K562 (cell line): ENCODE results near the gene EDARADD. TPM values are rescaled to one million over a fixed set of nuclear protein-coding genes. Genes with fewer than 3 reads are reported as not detected.

Experiments used
- ATAC-seq: fragments of 200-7000 bp; cut with Tn5 transposase; 3 replicates; pipeline ENCODE4 v1.9.1; 2020; ENCODE audit warnings: moderate library complexity
- BruUV-seq: library from RNA; stranded (reverse); fragments of 400-500 nt; replicated peaks from 2 replicates; lab custom pipeline; 2021; lab: Mats Ljungman, UMichigan
- CTCF ChIA-PET: fragments of 300-600 bp; formaldehyde crosslinking; extraction: SDS; loops from one replicate; lab custom pipeline; 2021; ENCODE audit warnings: low intra/inter-chr PET ratio; lab: Yijun Ruan, JAX
- POLR2A ChIA-PET: fragments of 300-600, 350-650 bp; sonication (Branson Sonifier 250); formaldehyde crosslinking; extraction: SDS; loops from one replicate; lab custom pipeline; 2021; ENCODE audit warnings: antibody characterized with exemption, inconsistent platforms; lab: Yijun Ruan, JAX
- DNase-seq, 4 experiments: peaks; one replicate each; pipeline versions ENCODE4 v3.0.0 to v3.0.0-alpha.2; 2011 to 2018; ENCODE audit warnings: low spot score in 3 of 4, mixed read lengths in 3 of 4; ENCODE audit errors: extremely low read depth in 1 of 4
- FAIRE-seq: peaks from 2 replicates; lab custom pipeline; 2011; peaks lifted over from hg19 to GRCh38; lab: Jason Lieb, UNC
- H2AFZ ChIP-seq: 2 replicates; pipeline ENCODE4 v1.6.0; 2011; ENCODE audit warnings: low read depth, low read length, control low read depth, inconsistent platforms
- H3K27ac ChIP-seq: fragments of 200-600 bp; 3 replicates; pipeline ENCODE4 v1.8.0; 2011; ENCODE audit warnings: low read depth, mild to moderate bottlenecking, control low read depth, inconsistent platforms, low read length, moderate library complexity, mixed read lengths; ENCODE audit errors: extremely low read depth
- H3K27me3 ChIP-seq, 2 experiments: fragments of 300-600 bp in 1 of 2; 2 replicates in 1 of 2; 3 replicates in 1 of 2; pipeline versions ENCODE4 v1.6.0 to v1.8.0; 2011; ENCODE audit warnings: inconsistent platforms in 2 of 2, low read length in 2 of 2, mild to moderate bottlenecking in 1 of 2, mixed read lengths in 1 of 2, moderate library complexity in 1 of 2; ENCODE audit not compliant: control insufficient read depth in 2 of 2, insufficient read depth in 2 of 2
- H3K36me3 ChIP-seq: fragments of 300-600 bp; 3 replicates; pipeline ENCODE4 v1.8.0; 2011; ENCODE audit warnings: mild to moderate bottlenecking, low read length, inconsistent platforms; ENCODE audit not compliant: control insufficient read depth, insufficient read depth
- H3K4me1 ChIP-seq, 2 experiments: fragments of 200-600 bp in 1 of 2; replicated peaks in 1 of 2; 2 replicates in 1 of 2; 3 replicates in 1 of 2; pipeline versions ENCODE4 v1.5.1 to v1.8.0; 2011; ENCODE audit warnings: inconsistent platforms in 2 of 2, low read length in 2 of 2, mild to moderate bottlenecking in 1 of 2, mixed read lengths in 1 of 2, moderate library complexity in 1 of 2; ENCODE audit not compliant: control insufficient read depth in 2 of 2, insufficient read depth in 2 of 2
- H3K4me2 ChIP-seq: 2 replicates; pipeline ENCODE4 v1.6.1; 2011; ENCODE audit warnings: low read length, control low read depth, inconsistent platforms, mixed read lengths; ENCODE audit not compliant: insufficient read depth
- H3K4me3 ChIP-seq: fragments of 200-600 bp; sonication (generic), shearing (Covaris generic); 2 replicates; pipeline ENCODE4 v1.5.1; 2016; ENCODE audit warnings: control low read depth, inconsistent platforms
- H3K79me2 ChIP-seq: fragments of 200-600 bp; 3 replicates; pipeline ENCODE4 v1.8.0; 2011; ENCODE audit warnings: low read length, inconsistent platforms; ENCODE audit not compliant: control insufficient read depth, insufficient read depth
- H3K9ac ChIP-seq, 2 experiments: 2 replicates each; pipeline versions ENCODE4 v1.6.0 to v1.6.1; 2011; ENCODE audit warnings: low read depth in 2 of 2, low read length in 2 of 2, control low read depth in 1 of 2, inconsistent platforms in 1 of 2, mild to moderate bottlenecking in 1 of 2, mixed read lengths in 1 of 2; ENCODE audit not compliant: insufficient read depth in 1 of 2
- H3K9me1 ChIP-seq: one replicate; pipeline ENCODE4 v1.6.0; 2011; ENCODE audit warnings: inconsistent platforms, mild to moderate bottlenecking, low read length, moderate library complexity; ENCODE audit not compliant: control insufficient read depth, insufficient read depth
- H3K9me3 ChIP-seq: replicated peaks from 2 replicates; pipeline ENCODE4 v1.5.1; 2011; ENCODE audit warnings: low read depth, low read length, inconsistent platforms; ENCODE audit not compliant: control insufficient read depth, insufficient read depth
- H4K20me1 ChIP-seq: replicated peaks from 2 replicates; pipeline ENCODE4 v1.6.1; 2011; ENCODE audit warnings: low read length, inconsistent platforms, mixed read lengths; ENCODE audit not compliant: control insufficient read depth, insufficient read depth
- ATF3 ChIP-seq, 2 experiments: fragments of 450-650 bp in 1 of 2; sonication (generic) in 1 of 2; formaldehyde crosslinking in 1 of 2; IDR thresholded peaks in 1 of 2; conservative IDR thresholded peaks in 1 of 2; 2 replicates each; pipeline versions ENCODE4 v1.6.1 to v1.8.1; 2016 to 2023; ENCODE audit warnings: mild to moderate bottlenecking in 2 of 2, moderate library complexity in 2 of 2, inconsistent platforms in 1 of 2, missing genetic modification reagents in 1 of 2
- ATF7 ChIP-seq: fragments of 450-650 bp; IDR thresholded peaks from 2 replicates; pipeline ENCODE4 v1.7.1; 2014; ENCODE audit warnings: mild to moderate bottlenecking, moderate library complexity
- CBFA2T2 ChIP-seq: fragments of 450-650 bp; conservative IDR thresholded peaks from 2 replicates; pipeline ENCODE4 v1.6.1; 2017; ENCODE audit warnings: mild to moderate bottlenecking
- CBFA2T3 ChIP-seq: fragments of 450-650 bp; IDR thresholded peaks from 2 replicates; pipeline ENCODE4 v1.6.1; 2017
- DNMT1 ChIP-seq: fragments of 450-650 bp; IDR thresholded peaks from 2 replicates; pipeline ENCODE4 v1.6.1; 2016; ENCODE audit warnings: antibody characterized with exemption, mild to moderate bottlenecking
- E2F3 ChIP-seq: fragments of 250-450 bp; sonication (Bioruptor Pico); IDR thresholded peaks from 2 replicates; pipeline ENCODE4 v1.4.0; 2020; ENCODE audit warnings: mild to moderate bottlenecking
- KDM1A ChIP-seq, 2 experiments: fragments of 450-650 bp; IDR thresholded peaks; 2 replicates each; pipeline ENCODE4 v1.6.1; 2016; ENCODE audit warnings: mild to moderate bottlenecking in 2 of 2
- MLLT1 ChIP-seq, 2 experiments: fragments of 450-650 bp; IDR thresholded peaks; 2 replicates each; pipeline ENCODE4 v1.6.1; 2016
- NCOR1 ChIP-seq: fragments of 450-650 bp; IDR thresholded peaks from 2 replicates; pipeline ENCODE4 v1.6.1; 2016; ENCODE audit warnings: mild to moderate bottlenecking, moderate library complexity
- SMARCA4 ChIP-seq: fragments of 450-650 bp; IDR thresholded peaks from 2 replicates; pipeline ENCODE4 v1.6.1; 2016
- U2AF1 ChIP-seq: fragments of 200-400 bp; formaldehyde crosslinking; optimal IDR thresholded peaks from 2 replicates; pipeline ENCODE3; 2017; ENCODE audit warnings: mild to moderate bottlenecking, low read depth, low read length, moderate library complexity
- YBX1 ChIP-seq: fragments of 450-650 bp; IDR thresholded peaks from 2 replicates; pipeline ENCODE4 v1.7.1; 2016; ENCODE audit warnings: mild to moderate bottlenecking
- WGBS: fragments of 100-300 bp; shearing (Covaris generic); methylation state at CpG from one replicate; pipeline ENCODE4 v1.1.6; 2016; ENCODE audit warnings: low coverage, mixed read lengths; ENCODE audit not compliant: insufficient coverage; ENCODE audit errors: missing lambda C conversion rate; 5-methylcytosine and 5-hydroxymethylcytosine counted together
- in situ Hi-C: fragments of 300-500 bp; cut with MboI; formaldehyde crosslinking; loops from 4 replicates; pipeline ENCODE4 v1.15.0; 2018; ENCODE audit warnings: inconsistent platforms, mixed read lengths
- intact Hi-C: fragments of 100-400 bp; cut with micrococcal nuclease; formaldehyde crosslinking; loops from 2 replicates; pipeline ENCODE4 v1.14.2; 2022
- polyA plus RNA-seq, 8 experiments: library from polyadenylated mRNA; depleted of rRNA in 4 of 8; stranded (reverse) in 5 of 8; unstranded in 3 of 8; fragments of >200 nt; fragmentation: Nextera tagmentation in 2 of 8; fragmentation: Illumina TruSeq in 1 of 8; extraction: Ambion mirVana in 2 of 8; extraction: Trizol in 1 of 8; gene quantifications; 2 replicates each; pipeline versions ENCODE4 v1.2.1 to v1.2.3, GENCODE V29; 2011 to 2014; ENCODE audit warnings: inconsistent platforms in 1 of 8, missing spikeins in 1 of 8
- total RNA-seq, 7 experiments: library from RNA; depleted of rRNA in 6 of 7; stranded (reverse); fragments of >200 nt in 6 of 7; fragmentation: Illumina TruSeq in 2 of 7; extraction: Trizol in 2 of 7; gene quantifications; 2 replicates each; pipeline versions ENCODE4 v1.2.1 to v1.2.3, GENCODE V29; 2011 to 2021; ENCODE audit warnings: low replicate concordance in 1 of 7

EDARADD gene
- total and polyA plus RNA-seq, 9 of the 15 experiments (the other 6 are each of a cell fraction or from before 2014, with no cell fraction given): 0.46 to 32.4 (median 20.6) TPM

- TF ChIP-seq CBFA2T2: peak; percentile 63
- TF ChIP-seq MLLT1 (IDR thresholded peaks at IDR 0.05): no peak
- 0 out of 2 replicates have a peak, but pooled peaks have one; percentile 38 for TF ChIP-seq SMARCA4
- no peak for TF ChIP-seq DNMT1
- no peak for TF ChIP-seq YBX1
- no peak for TF ChIP-seq E2F3 (CRISPR knock-in tag)
- peak; percentile 75 for TF ChIP-seq CBFA2T3
- peak in 1 of 2 experiments; percentile 48; a peak in 1 of 4 replicates for TF ChIP-seq KDM1A (IDR thresholded peaks at IDR 0.05)
- 0 out of 2 replicates have a peak, but pooled peaks have one; percentile 33 for TF ChIP-seq NCOR1
Measured at GRCh38 chr1:236509647-236510401, 115.7 kb downstream of the EDARADD start (continued).

GRCh38 chr1:236511735-236512418 is 117.8 kb downstream of the EDARADD start:
- no peaks in the 10 kb centered on the region for H3K9me3 ChIP-seq
- ChIA-PET POLR2A (no interaction called here), CTCF (no interaction called here)
- H3K4me1 ChIP-seq: peaks cover 3 to 7% of the 10 kb centered on the region in 2 experiments; a peak in 3 of 5 replicates
- no peak overlapping the region for H2AFZ ChIP-seq
- no TSS peak for BruUV-seq
- DNase-seq (no peak), ATAC-seq (no peak), FAIRE-seq (no peak)
- in situ Hi-C loops (no loop called here), intact Hi-C loops (loop anchor here (10.0 kb wide), 1 partner anchor 873 kb away; no protein-coding TSS in a partner anchor)
- H3K27ac ChIP-seq: no peak overlapping the region
- H3K9ac ChIP-seq: no peak overlapping the region
- no peak overlapping the region for H3K4me2 ChIP-seq
- 69% methylated on average over 9 of the region's 11 CpGs for WGBS
- no peaks in the 10 kb centered on the region for H3K9me1 ChIP-seq
- no peaks in the 10 kb centered on the region for H4K20me1 ChIP-seq
- no peaks in the 10 kb centered on the region for H3K27me3 ChIP-seq
- H3K79me2 ChIP-seq: no peaks in the 10 kb centered on the region
- no peak for TF ChIP-seq U2AF1
- peak; percentile 66 for TF ChIP-seq ATF3 (IDR thresholded peaks at IDR 0.05)
- TF ChIP-seq ATF3 (CRISPR knock-in tag; conservative IDR thresholded peaks at IDR 0.05): no peak
- peak; percentile 48; the same call in 1 of the 2 replicates for TF ChIP-seq ATF7
- no peaks in the 10 kb centered on the region for H3K36me3 ChIP-seq
- H3K4me3 ChIP-seq: no peak overlapping the region
